ENCODE results near the gene GPR31. TPM values are rescaled to one million over a fixed set of nuclear protein-coding genes. Genes with fewer than 3 reads are reported as not detected.
"Not testable (repeated sequence)": the region's sequence is repeated elsewhere in the genome, so short reads cannot be mapped to it uniquely, and the experiment has no call there.

GPR31 gene
- total RNA-seq, 1 donor from 2014 or later, result not detected

DNA sequence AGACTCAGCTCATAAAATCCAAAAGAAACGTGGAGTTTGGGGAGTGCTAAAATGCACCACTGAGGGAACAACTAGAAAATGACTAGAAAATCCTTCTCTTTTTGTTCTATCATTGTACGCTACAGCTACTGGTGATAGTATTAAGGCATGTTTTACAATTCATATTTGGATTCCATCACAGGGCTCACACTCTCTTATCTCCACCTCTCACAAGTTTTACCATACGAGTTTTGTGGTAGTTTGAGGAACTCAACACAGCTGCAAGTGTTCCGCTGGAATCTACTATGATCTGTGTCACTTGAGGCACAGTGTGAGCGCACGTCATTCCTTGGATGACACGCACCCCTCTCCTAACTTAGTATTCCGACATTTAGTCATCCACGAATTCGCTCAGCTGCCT, 9.9 kb upstream of the GPR31 start:
- H3K4me3 ChIP-seq (ENCODE audit: insufficient read depth, low read depth, low read length); H3K36me3 Mint-ChIP-seq (ENCODE audit: low read depth, unreplicated experiment); H3K36me3 ChIP-seq (ENCODE audit: insufficient read depth, low read length); H3K27me3 ChIP-seq (ENCODE audit: insufficient read depth, low read length); H3K9me3 Mint-ChIP-seq (ENCODE audit: unreplicated experiment); H3K4me3 Mint-ChIP-seq (ENCODE audit: unreplicated experiment); H3K79me2 ChIP-seq (ENCODE audit: insufficient read depth, low read length); H2AFZ ChIP-seq (ENCODE audit: low read depth, low read length); H3K27ac Mint-ChIP-seq (ENCODE audit: unreplicated experiment); H3K4me1 ChIP-seq (ENCODE audit: insufficient read depth, low read length); H4K20me1 ChIP-seq (ENCODE audit: insufficient read depth, low read length); H3K27ac ChIP-seq (ENCODE audit: low read depth, low read length); H3K4me1 Mint-ChIP-seq (ENCODE audit: low read depth, unreplicated experiment); DNase-seq (ENCODE audit: low read depth); FAIRE-seq; H3K9me3 ChIP-seq (ENCODE audit: insufficient read depth, low read depth, low read length); H3K9ac ChIP-seq (ENCODE audit: low read length); H3K4me2 ChIP-seq (ENCODE audit: low read length): not testable (repeated sequence)
- H3K27me3 Mint-ChIP-seq (ENCODE audit: low read depth, unreplicated experiment), result peaks cover 34% of the 10 kb centered on the region

DNA sequence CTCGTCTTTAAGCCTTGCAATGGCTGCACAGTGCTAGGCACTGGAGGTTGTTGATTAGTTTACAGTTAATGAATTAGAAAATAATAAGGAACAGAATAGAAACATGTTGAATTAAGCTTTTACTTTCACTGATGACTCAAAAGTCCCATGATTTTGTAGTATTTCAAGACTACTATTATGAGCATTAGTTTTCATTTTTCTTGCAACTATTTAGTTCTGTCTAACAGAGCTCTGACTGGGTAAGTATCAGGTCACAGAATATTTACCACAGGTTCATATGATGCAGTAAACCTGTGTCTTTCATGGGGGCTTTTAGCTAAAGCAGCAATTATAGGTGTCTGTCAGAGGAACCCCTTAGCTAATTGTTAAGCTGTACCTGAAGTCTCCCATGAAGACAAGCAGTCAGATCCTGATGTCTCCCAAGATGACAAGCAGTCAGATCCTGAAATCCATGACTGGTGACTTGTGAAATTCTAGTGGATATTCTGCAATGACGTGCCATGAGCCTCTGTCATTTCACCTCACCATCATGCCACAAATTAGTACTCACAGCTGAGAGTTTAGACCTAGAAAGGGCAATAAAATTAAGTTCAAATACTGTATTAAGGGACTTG, 8.2 kb upstream of the GPR31 start:
- H3K4me2 ChIP-seq (ENCODE audit: low read length), result no peak overlapping the region
- no peak for TF ChIP-seq EZH2 (IDR thresholded peaks at IDR 0.05; ENCODE audit: insufficient read depth, low read length)
- TF ChIP-seq, protein P1, sequence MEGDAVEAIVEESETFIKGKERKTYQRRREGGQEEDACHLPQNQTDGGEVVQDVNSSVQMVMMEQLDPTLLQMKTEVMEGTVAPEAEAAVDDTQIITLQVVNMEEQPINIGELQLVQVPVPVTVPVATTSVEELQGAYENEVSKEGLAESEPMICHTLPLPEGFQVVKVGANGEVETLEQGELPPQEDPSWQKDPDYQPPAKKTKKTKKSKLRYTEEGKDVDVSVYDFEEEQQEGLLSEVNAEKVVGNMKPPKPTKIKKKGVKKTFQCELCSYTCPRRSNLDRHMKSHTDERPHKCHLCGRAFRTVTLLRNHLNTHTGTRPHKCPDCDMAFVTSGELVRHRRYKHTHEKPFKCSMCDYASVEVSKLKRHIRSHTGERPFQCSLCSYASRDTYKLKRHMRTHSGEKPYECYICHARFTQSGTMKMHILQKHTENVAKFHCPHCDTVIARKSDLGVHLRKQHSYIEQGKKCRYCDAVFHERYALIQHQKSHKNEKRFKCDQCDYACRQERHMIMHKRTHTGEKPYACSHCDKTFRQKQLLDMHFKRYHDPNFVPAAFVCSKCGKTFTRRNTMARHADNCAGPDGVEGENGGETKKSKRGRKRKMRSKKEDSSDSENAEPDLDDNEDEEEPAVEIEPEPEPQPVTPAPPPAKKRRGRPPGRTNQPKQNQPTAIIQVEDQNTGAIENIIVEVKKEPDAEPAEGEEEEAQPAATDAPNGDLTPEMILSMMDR (IDR thresholded peaks at IDR 0.05; ENCODE audit: insufficient read depth, low read depth, low read length), result no peak
- no peaks in the 10 kb centered on the region for H3K4me1 ChIP-seq (ENCODE audit: insufficient read depth, low read length)
- H3K36me3 Mint-ChIP-seq (ENCODE audit: low read depth, unreplicated experiment), result no peaks in the 10 kb centered on the region
- H3K36me3 ChIP-seq (ENCODE audit: insufficient read depth, low read length), result no peaks in the 10 kb centered on the region
- no peaks in the 10 kb centered on the region for H3K79me2 ChIP-seq (ENCODE audit: insufficient read depth, low read length)
- no peaks in the 10 kb centered on the region for H3K27me3 ChIP-seq (ENCODE audit: insufficient read depth, low read length)
- peaks cover 30% of the 10 kb centered on the region for H3K27me3 Mint-ChIP-seq (ENCODE audit: low read depth, unreplicated experiment)
- no peak overlapping the region for H3K27ac Mint-ChIP-seq (ENCODE audit: unreplicated experiment)
- no peak overlapping the region for H3K9ac ChIP-seq (ENCODE audit: low read length)
- no peak overlapping the region for H2AFZ ChIP-seq (ENCODE audit: low read depth, low read length)
- no peak overlapping the region for H3K27ac ChIP-seq (ENCODE audit: low read depth, low read length)
- DNase-seq (ENCODE audit: low read depth) (no peak), FAIRE-seq (no peak)
- peaks cover 6% of the 10 kb centered on the region for H3K9me3 Mint-ChIP-seq (ENCODE audit: unreplicated experiment)
- H3K4me3 ChIP-seq (ENCODE audit: insufficient read depth, low read depth, low read length), result no peak overlapping the region
- no peaks in the 10 kb centered on the region for H3K4me1 Mint-ChIP-seq (ENCODE audit: low read depth, unreplicated experiment)
- no peaks in the 10 kb centered on the region for H3K9me3 ChIP-seq (ENCODE audit: insufficient read depth, low read depth, low read length)
- no peak overlapping the region for H3K4me3 Mint-ChIP-seq (ENCODE audit: unreplicated experiment)
- H4K20me1 ChIP-seq (ENCODE audit: insufficient read depth, low read length), result no peaks in the 10 kb centered on the region

DNA sequence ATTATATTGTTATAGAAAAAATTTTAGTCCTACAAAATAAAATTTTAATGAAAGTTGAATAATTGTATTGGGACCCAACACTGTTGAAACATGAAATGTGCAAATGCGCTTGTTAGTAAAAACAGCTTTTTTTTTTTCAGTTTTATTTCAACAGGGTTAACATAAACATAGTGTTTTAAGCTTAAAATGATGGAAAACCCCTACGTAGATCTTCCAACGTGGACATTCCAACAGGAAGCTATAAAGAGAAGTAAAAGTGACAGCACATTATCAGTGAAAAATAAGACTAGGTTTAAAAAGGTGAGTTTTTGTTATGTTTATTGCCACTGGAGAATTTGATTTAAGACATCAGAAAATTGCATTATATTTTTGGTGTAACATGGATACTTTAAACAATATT, 6.5 kb upstream of the GPR31 start:
- Histone ChIP-seq H3K9me3 (ENCODE audit: insufficient read depth, low read depth, low read length) (no peaks in the 10 kb centered on the region), H3K27me3 (ENCODE audit: insufficient read depth, low read length) (no peaks in the 10 kb centered on the region), H3K36me3 (ENCODE audit: insufficient read depth, low read length) (no peaks in the 10 kb centered on the region), H4K20me1 (ENCODE audit: insufficient read depth, low read length) (no peaks in the 10 kb centered on the region), H3K4me2 (ENCODE audit: low read length) (no peak overlapping the region), H3K79me2 (ENCODE audit: insufficient read depth, low read length) (no peaks in the 10 kb centered on the region), H3K4me3 (ENCODE audit: insufficient read depth, low read depth, low read length) (no peak overlapping the region), H3K27ac (ENCODE audit: low read depth, low read length) (no peak overlapping the region), H3K9ac (ENCODE audit: low read length) (no peak overlapping the region), H3K4me1 (ENCODE audit: insufficient read depth, low read length) (no peaks in the 10 kb centered on the region), H2AFZ (ENCODE audit: low read depth, low read length) (no peak overlapping the region)
- FAIRE-seq (no peak), DNase-seq (ENCODE audit: low read depth) (no peak)
- Mint-ChIP-seq H3K36me3 (ENCODE audit: low read depth, unreplicated experiment) (no peaks in the 10 kb centered on the region), H3K27ac (ENCODE audit: unreplicated experiment) (no peak overlapping the region), H3K27me3 (ENCODE audit: low read depth, unreplicated experiment) (peaks cover 26% of the 10 kb centered on the region), H3K4me1 (ENCODE audit: low read depth, unreplicated experiment) (no peaks in the 10 kb centered on the region), H3K4me3 (ENCODE audit: unreplicated experiment) (no peak overlapping the region), H3K9me3 (ENCODE audit: unreplicated experiment) (peaks cover 3% of the 10 kb centered on the region)
- TF ChIP-seq, protein P1 (IDR thresholded peaks at IDR 0.05; ENCODE audit: insufficient read depth, low read depth, low read length), result no peak
- TF ChIP-seq EZH2 (IDR thresholded peaks at IDR 0.05; ENCODE audit: insufficient read depth, low read length), result no peak

Measured in astrocyte (in vitro differentiated cells and primary cell).